ENCODE data around the gene USP25. TPM values are rescaled to one million over a fixed set of nuclear protein-coding genes. Genes with fewer than 3 reads are reported as not detected.
A peak's percentile ranks its signal among the peaks of the same experiment; 100 is the strongest.

USP25 gene
- total RNA-seq, 1 donor from 2014 or later, result 45.2 TPM

GRCh38 chr21:15751546-15751945, 21.8 kb downstream of the USP25 start:
- no peak for DNase-seq (ENCODE audit: extremely low spot score, unreplicated experiment)
- Mint-ChIP-seq H3K36me3 (ENCODE audit: unreplicated experiment) (peaks cover 3% of the 10 kb centered on the region), H3K9me3 (ENCODE audit: unreplicated experiment) (peaks cover 5% of the 10 kb centered on the region), H3K27me3 (ENCODE audit: unreplicated experiment) (no peaks in the 10 kb centered on the region), H3K27ac (ENCODE audit: unreplicated experiment) (no peak overlapping the region), H3K4me1 (ENCODE audit: unreplicated experiment) (peaks cover 62% of the 10 kb centered on the region), H3K4me3 (ENCODE audit: unreplicated experiment) (no peak overlapping the region)
- TF ChIP-seq, protein P1, sequence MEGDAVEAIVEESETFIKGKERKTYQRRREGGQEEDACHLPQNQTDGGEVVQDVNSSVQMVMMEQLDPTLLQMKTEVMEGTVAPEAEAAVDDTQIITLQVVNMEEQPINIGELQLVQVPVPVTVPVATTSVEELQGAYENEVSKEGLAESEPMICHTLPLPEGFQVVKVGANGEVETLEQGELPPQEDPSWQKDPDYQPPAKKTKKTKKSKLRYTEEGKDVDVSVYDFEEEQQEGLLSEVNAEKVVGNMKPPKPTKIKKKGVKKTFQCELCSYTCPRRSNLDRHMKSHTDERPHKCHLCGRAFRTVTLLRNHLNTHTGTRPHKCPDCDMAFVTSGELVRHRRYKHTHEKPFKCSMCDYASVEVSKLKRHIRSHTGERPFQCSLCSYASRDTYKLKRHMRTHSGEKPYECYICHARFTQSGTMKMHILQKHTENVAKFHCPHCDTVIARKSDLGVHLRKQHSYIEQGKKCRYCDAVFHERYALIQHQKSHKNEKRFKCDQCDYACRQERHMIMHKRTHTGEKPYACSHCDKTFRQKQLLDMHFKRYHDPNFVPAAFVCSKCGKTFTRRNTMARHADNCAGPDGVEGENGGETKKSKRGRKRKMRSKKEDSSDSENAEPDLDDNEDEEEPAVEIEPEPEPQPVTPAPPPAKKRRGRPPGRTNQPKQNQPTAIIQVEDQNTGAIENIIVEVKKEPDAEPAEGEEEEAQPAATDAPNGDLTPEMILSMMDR (IDR thresholded peaks at IDR 0.05), result no peak

DNA sequence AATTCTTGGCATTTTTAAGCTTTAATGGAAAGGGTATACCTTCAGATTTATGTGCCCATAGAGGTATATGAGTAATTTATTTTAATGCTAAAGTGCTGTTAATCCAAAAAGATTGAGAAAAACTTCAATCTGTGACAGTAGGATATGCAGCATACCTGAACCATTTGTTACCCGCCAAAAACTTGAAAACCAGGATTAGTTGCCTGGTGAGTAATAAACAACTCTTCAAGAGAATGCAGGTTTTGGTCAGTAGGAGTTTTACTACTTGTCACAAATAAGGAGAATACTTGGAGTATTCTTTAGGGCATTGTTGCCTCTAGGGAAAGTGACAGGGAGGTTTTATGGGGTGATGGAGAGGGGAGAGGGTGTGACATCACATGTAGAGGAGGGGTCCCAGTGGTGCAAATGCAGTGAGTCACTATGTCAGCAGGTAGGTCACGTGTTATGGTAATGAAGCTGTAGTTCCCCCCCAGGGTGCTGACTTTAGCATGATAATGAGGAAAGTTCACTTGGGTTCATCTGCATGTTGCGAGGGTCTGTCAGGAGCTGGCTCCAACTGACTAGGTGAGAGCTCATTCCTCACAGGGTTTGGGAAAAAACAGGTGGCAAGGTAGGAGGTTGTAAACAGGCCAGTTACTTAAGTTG, 23.1 kb downstream of the USP25 start:
- H3K36me3 Mint-ChIP-seq (ENCODE audit: unreplicated experiment), result peaks cover 3% of the 10 kb centered on the region
- H3K9me3 Mint-ChIP-seq (ENCODE audit: unreplicated experiment), result peaks cover 8% of the 10 kb centered on the region
- no peaks in the 10 kb centered on the region for H3K27me3 Mint-ChIP-seq (ENCODE audit: unreplicated experiment)
- no peak overlapping the region for H3K4me3 Mint-ChIP-seq (ENCODE audit: unreplicated experiment)
- H3K27ac Mint-ChIP-seq (ENCODE audit: unreplicated experiment), result peak overlapping the region; percentile 69
- H3K4me1 Mint-ChIP-seq (ENCODE audit: unreplicated experiment), result peaks cover 57% of the 10 kb centered on the region
- DNase-seq (ENCODE audit: extremely low spot score, unreplicated experiment), result no peak
- TF ChIP-seq, protein P1 (IDR thresholded peaks at IDR 0.05), result no peak

- TF ChIP-seq, protein P1 (IDR thresholded peaks at IDR 0.05), result no peak
- Mint-ChIP-seq H3K4me1 (ENCODE audit: unreplicated experiment) (peaks cover 52% of the 10 kb centered on the region), H3K27ac (ENCODE audit: unreplicated experiment) (peak overlapping the region; percentile 56), H3K27me3 (ENCODE audit: unreplicated experiment) (no peaks in the 10 kb centered on the region), H3K9me3 (ENCODE audit: unreplicated experiment) (peaks cover 8% of the 10 kb centered on the region), H3K36me3 (ENCODE audit: unreplicated experiment) (peaks cover 3% of the 10 kb centered on the region), H3K4me3 (ENCODE audit: unreplicated experiment) (no peak overlapping the region)
- no peak for DNase-seq (ENCODE audit: extremely low spot score, unreplicated experiment)
Observed at GRCh38 chr21:15753741-15754140, 24.0 kb downstream of the USP25 start.

DNA sequence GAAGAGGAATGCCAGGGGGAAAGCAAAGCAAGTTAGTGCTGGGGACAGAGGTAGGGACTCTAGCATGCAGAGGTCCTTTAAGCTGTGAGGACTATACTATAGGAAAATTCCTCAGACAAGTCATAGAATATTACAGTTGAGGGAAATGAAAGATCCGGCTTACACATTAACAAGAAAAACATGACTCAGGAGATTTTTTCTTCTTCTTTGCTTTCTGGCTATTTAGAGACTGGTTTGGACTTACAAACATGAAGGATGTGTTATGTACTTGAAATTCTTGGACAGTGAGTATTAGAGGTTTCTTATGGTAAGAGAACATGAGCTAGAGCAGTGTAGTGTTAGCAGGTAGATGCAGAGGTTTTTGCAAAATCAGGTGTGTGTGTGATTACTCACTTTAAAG, 24.9 kb downstream of the USP25 start:
- H3K4me3 Mint-ChIP-seq (ENCODE audit: unreplicated experiment), result no peak overlapping the region
- H3K36me3 Mint-ChIP-seq (ENCODE audit: unreplicated experiment), result peaks cover 3% of the 10 kb centered on the region
- H3K9me3 Mint-ChIP-seq (ENCODE audit: unreplicated experiment), result peaks cover 8% of the 10 kb centered on the region
- H3K27ac Mint-ChIP-seq (ENCODE audit: unreplicated experiment), result peak overlapping the region; percentile 79
- no peak for DNase-seq (ENCODE audit: extremely low spot score, unreplicated experiment)
- TF ChIP-seq, protein P1 (IDR thresholded peaks at IDR 0.05), result no peak
- peaks cover 43% of the 10 kb centered on the region for H3K4me1 Mint-ChIP-seq (ENCODE audit: unreplicated experiment)
- no peaks in the 10 kb centered on the region for H3K27me3 Mint-ChIP-seq (ENCODE audit: unreplicated experiment)

DNA sequence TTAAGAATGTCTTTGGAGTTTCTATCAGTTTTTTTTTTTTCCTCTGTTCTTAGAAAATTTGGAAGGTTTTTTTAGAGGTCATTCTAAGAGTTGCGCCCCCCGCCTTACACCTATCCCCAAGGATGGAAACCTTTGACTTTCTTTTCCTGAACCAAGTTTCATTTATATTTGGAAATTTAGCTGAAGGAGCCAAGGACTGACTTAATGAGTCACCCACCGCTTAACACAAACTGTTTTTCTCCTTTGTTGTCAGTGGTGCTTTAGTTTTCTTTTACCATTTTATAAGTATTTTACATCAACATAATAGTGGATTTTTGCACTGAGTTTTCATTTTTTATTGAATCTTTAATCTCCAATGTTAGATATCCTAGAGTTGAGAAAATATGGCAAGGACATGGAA, 25.3 kb downstream of the USP25 start:
- peak overlapping the region; percentile 79 for H3K27ac Mint-ChIP-seq (ENCODE audit: unreplicated experiment)

More for the DNA sequence above, 25.3 kb downstream of the USP25 start:
- no peak for DNase-seq (ENCODE audit: extremely low spot score, unreplicated experiment)
- no peaks in the 10 kb centered on the region for H3K27me3 Mint-ChIP-seq (ENCODE audit: unreplicated experiment)
- peaks cover 3% of the 10 kb centered on the region for H3K36me3 Mint-ChIP-seq (ENCODE audit: unreplicated experiment)
- H3K4me1 Mint-ChIP-seq (ENCODE audit: unreplicated experiment), result peaks cover 39% of the 10 kb centered on the region
- peaks cover 8% of the 10 kb centered on the region for H3K9me3 Mint-ChIP-seq (ENCODE audit: unreplicated experiment)
- TF ChIP-seq, protein P1 (IDR thresholded peaks at IDR 0.05), result no peak
- no peak overlapping the region for H3K4me3 Mint-ChIP-seq (ENCODE audit: unreplicated experiment)
